GM12864 (cell line): ENCODE results near the gene TIGD2.
A peak's percentile ranks its signal among the peaks of the same experiment; 100 is the strongest.

Source experiments
- DNase-seq: peaks from one replicate; pipeline ENCODE4 v3.0.0-alpha.2; 2011; ENCODE audit warnings: low read depth
- H3K4me3 ChIP-seq: 2 replicates; pipeline ENCODE4 v1.5.1; 2011; ENCODE audit warnings: mild to moderate bottlenecking, low read depth, low read length, control low read depth
- CTCF ChIP-seq: IDR thresholded peaks from 2 replicates; pipeline ENCODE4 v1.5.1; 2011; ENCODE audit warnings: low read depth, mild to moderate bottlenecking, moderate library complexity, low read length, control low read depth, inconsistent platforms; ENCODE audit errors: missing control alignments

Gene TIGD2

GRCh38 chr4:89110986-89111832 is at the start of gene TIGD2:
TIGD2 (plus strand) TSS chr4:89111533; CDS start chr4:89112975, 1,442 bp downstream.
- peak; percentile 77 for TF ChIP-seq CTCF
- H3K4me3 ChIP-seq = peak within 1 kb of the TSS; percentile 87
- peak; percentile 50 for DNase-seq

GRCh38 chr4:89064848-89065247 is 46.5 kb upstream of the TIGD2 start:
- TF ChIP-seq CTCF = no peak
- no peak overlapping the region for H3K4me3 ChIP-seq
- DNase-seq = no peak

- DNase-seq = no peak
- TF ChIP-seq CTCF = no peak
- H3K4me3 ChIP-seq = no peak overlapping the region
Measured at GRCh38 chr4:89067417-89067816, 43.9 kb upstream of the TIGD2 start.

GRCh38 chr4:89069481-89069880 is 41.9 kb upstream of the TIGD2 start:
- DNase-seq = no peak
- H3K4me3 ChIP-seq = no peak overlapping the region
- no peak for TF ChIP-seq CTCF

- no peak for DNase-seq
- no peak for TF ChIP-seq CTCF
- no peak overlapping the region for H3K4me3 ChIP-seq
Measured at GRCh38 chr4:89070041-89070440, 41.3 kb upstream of the TIGD2 start.

GRCh38 chr4:89071311-89071710 is 40.0 kb upstream of the TIGD2 start:
- no peak for DNase-seq
- no peak overlapping the region for H3K4me3 ChIP-seq
- no peak for TF ChIP-seq CTCF

- no peak for DNase-seq
- no peak overlapping the region for H3K4me3 ChIP-seq
- no peak for TF ChIP-seq CTCF
Measured at GRCh38 chr4:89072921-89073320, 38.4 kb upstream of the TIGD2 start.
